AG10803 (cell line): ENCODE results near the gene NISCH.

Experiments used
- DNase-seq: peaks from one replicate; pipeline ENCODE4 v3.0.0; 2010; ENCODE audit warnings: low read depth
- H3K4me3 ChIP-seq: 2 replicates; pipeline ENCODE4 v1.5.1; 2011; ENCODE audit warnings: mild to moderate bottlenecking, low read length, control low read depth
- CTCF ChIP-seq: conservative IDR thresholded peaks from 2 replicates; pipeline ENCODE4 v1.5.1; 2011; ENCODE audit warnings: mild to moderate bottlenecking, low read length, control low read depth, inconsistent platforms

The NISCH gene

GRCh38 chr3:52521881-52522650 is 66.7 kb downstream of the NISCH start:
- TF ChIP-seq CTCF = no peak

GRCh38 chr3:52522651-52523251 is 67.3 kb downstream of the NISCH start:
- H3K4me3 ChIP-seq = no peak overlapping the region
- no peak for TF ChIP-seq CTCF
- no peak for DNase-seq

More at GRCh38 chr3:52521881-52522650, 66.7 kb downstream of the NISCH start:
- no peak for DNase-seq
- no peak overlapping the region for H3K4me3 ChIP-seq

DNA sequence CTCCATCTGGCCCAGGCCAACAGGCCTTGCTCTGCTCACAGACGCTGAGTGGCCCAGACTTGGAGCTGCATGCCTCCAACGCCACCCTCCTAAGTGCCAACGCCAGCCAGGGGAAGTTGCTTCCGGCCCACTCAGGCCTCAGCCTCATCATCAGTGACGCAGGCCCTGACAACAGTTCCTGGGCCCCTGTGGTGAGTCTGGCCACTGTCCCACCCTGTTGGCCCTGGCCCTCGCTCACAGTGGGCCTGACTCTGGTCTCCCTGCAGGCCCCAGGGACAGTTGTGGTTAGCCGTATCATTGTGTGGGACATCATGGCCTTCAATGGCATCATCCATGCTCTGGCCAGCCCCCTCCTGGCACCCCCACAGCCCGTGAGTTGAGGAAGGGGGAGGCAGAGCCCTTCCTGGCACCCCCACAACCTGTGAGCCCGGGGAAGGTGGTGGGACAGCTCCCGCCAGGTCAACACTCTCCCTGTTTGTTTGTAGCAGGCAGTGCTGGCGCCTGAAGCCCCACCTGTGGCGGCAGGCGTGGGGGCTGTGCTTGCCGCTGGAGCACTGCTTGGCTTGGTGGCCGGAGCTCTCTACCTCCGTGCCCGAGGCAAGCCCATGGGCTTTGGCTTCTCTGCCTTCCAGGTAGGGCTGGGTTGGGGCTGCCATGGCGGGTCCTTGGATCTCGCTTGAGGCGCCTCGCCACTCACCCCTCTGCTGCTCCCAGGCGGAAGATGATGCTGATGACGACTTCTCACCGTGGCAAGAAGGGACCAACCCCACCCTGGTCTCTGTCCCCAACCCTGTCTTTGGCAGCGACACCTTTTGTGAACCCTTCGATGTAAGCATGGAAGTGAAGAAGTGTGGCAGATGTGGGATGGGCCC is 68.2 kb downstream of the NISCH start:
- H3K4me3 ChIP-seq = no peak overlapping the region
- DNase-seq = no peak
- TF ChIP-seq CTCF = no peak

DNA sequence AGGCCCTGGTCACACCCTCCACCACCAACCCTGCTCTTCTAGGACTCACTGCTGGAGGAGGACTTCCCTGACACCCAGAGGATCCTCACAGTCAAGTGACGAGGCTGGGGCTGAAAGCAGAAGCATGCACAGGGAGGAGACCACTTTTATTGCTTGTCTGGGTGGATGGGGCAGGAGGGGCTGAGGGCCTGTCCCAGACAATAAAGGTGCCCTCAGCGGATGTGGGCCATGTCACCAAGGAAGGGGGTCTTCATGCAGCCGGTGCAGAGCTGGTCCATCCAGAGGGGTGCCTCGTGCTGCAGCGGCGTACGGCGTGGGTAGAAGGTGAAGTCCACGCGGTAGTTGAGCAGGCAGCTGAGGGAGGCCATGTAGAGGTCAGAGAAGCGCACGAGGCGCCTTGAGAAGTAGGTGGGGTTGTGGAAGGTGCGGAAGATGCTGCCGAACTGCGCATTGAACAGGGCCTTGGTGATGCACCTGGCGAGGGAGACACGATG is 68.9 kb downstream of the NISCH start:
- DNase-seq = no peak
- no peak overlapping the region for H3K4me3 ChIP-seq
- TF ChIP-seq CTCF = no peak

DNA sequence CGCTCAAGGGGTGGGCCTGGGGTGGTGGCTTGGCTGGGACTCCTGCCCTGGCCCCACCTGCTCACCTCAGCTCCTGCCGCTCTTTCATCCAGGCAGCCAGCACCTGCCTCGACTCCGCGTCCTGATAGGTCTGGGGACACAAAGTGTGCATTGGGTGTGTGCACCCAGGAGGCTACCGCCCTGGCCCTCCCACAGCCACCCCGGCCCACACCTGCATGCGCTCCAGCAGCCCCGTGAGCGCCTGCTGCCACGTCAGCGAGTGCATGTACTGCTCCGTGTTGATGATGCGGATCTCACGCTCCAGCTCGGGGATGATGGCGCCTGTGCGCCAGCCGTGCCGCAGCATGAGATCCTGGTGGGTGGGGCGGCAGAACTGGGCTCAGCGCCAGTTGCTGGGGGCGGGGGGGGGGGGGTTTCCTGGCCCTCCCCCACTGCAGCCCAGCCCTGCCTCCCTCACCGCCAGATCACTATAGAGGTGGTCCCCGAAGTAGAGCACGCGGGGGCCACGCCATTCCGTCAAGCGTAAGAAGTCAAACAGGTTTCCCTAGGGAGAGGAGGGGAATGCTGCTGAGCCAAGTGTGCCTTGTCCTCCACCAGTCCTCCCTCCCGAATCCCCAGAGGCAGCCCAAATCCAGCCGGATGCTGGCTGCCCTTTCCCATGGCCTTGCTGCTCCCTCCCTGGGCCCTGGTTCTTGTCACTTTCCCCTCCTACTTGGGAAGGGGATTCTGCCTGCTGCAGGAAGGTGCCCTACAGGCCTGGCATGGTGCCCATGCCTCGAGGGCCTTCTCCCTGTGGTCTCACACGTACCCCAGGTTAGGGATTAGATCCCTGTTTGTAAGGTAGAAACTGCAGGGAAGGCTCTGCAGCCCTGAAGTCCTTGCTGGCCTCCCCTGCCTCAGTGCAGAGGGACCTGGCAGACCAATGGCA is 69.6 kb downstream of the NISCH start:
- DNase-seq = no peak

More for the DNA sequence above, 69.6 kb downstream of the NISCH start:
- no peak overlapping the region for H3K4me3 ChIP-seq
- no peak for TF ChIP-seq CTCF
